ENCODE measurements around the gene HSPB2. TPM values are rescaled to one million over a fixed set of nuclear protein-coding genes. Genes with fewer than 3 reads are reported as not detected.

Gene HSPB2, protein sequence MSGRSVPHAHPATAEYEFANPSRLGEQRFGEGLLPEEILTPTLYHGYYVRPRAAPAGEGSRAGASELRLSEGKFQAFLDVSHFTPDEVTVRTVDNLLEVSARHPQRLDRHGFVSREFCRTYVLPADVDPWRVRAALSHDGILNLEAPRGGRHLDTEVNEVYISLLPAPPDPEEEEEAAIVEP
- total RNA-seq, result 0.34 TPM in 1 of 2 replicates, not detected in the other
- long read RNA-seq, result 0 reads

DNA sequence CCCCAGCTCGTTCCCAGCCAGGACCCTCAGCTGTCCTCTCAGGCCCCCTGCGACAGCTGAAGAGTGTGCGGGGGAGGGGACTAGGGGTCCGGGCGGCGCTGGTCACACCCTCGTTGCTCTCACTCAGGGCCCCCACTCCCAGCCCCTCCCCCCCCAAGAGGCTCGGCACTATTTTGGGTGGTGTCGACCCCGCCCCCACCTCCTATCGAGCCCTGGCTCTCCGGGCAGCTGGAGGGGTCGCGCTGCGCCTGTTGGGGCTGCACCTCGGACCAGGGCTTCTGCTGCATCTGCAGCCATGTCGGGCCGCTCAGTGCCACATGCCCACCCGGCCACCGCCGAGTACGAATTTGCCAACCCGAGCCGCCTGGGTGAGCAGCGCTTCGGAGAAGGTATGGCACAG is at the start of gene HSPB2:
TSS of gene HSPB2 (plus strand) at position 200 of the 400 bp plus-strand sequence. CDS start at position 296, 96 bp downstream.
- Mint-ChIP-seq H3K36me3 (ENCODE audit: unreplicated experiment) (no peaks in the 10 kb centered on the region), H3K27me3 (ENCODE audit: unreplicated experiment) (peaks cover 7% of the 10 kb centered on the region)

DNA sequence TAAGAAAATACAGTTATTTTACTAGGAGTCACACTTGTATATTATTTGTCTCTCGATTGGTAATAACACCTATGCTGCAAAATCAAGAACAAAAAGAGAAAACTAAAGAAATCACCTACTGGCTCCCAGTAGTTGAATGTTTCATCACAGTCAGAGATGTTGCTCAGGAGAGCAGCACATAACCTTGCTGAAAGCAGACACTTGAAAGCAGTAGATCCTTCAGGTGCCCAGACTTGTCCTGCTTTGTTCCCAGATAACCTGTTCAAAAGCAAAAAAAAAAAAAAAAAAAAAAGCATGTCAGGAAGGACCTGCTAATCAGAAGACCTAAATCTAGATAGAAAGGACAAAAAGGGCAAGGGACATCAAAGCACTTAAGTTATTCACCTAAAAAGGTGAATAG is 42.4 kb upstream of the HSPB2 start:
- no peak for DNase-seq (ENCODE audit: extremely low spot score, unreplicated experiment)
- TF ChIP-seq, protein P1, sequence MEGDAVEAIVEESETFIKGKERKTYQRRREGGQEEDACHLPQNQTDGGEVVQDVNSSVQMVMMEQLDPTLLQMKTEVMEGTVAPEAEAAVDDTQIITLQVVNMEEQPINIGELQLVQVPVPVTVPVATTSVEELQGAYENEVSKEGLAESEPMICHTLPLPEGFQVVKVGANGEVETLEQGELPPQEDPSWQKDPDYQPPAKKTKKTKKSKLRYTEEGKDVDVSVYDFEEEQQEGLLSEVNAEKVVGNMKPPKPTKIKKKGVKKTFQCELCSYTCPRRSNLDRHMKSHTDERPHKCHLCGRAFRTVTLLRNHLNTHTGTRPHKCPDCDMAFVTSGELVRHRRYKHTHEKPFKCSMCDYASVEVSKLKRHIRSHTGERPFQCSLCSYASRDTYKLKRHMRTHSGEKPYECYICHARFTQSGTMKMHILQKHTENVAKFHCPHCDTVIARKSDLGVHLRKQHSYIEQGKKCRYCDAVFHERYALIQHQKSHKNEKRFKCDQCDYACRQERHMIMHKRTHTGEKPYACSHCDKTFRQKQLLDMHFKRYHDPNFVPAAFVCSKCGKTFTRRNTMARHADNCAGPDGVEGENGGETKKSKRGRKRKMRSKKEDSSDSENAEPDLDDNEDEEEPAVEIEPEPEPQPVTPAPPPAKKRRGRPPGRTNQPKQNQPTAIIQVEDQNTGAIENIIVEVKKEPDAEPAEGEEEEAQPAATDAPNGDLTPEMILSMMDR (IDR thresholded peaks at IDR 0.05), result no peak
- Mint-ChIP-seq H3K27me3 (ENCODE audit: unreplicated experiment) (no peaks in the 10 kb centered on the region), H3K9me3 (ENCODE audit: unreplicated experiment) (no peaks in the 10 kb centered on the region), H3K4me3 (ENCODE audit: unreplicated experiment) (no peak overlapping the region), H3K4me1 (ENCODE audit: unreplicated experiment) (peaks cover 14% of the 10 kb centered on the region), H3K36me3 (ENCODE audit: unreplicated experiment) (peaks cover 26% of the 10 kb centered on the region), H3K27ac (ENCODE audit: unreplicated experiment) (no peak overlapping the region)

More for the DNA sequence above, at the start of gene HSPB2:
- peak within 1 kb of the TSS; percentile 44 for H3K4me3 Mint-ChIP-seq (ENCODE audit: unreplicated experiment)
- DNase-seq (ENCODE audit: extremely low spot score, unreplicated experiment), result no peak
- TF ChIP-seq, protein P1 (IDR thresholded peaks at IDR 0.05), result no peak
- peaks cover 36% of the 10 kb centered on the region for H3K4me1 Mint-ChIP-seq (ENCODE audit: unreplicated experiment)
- H3K27ac Mint-ChIP-seq (ENCODE audit: unreplicated experiment), result peak within 1 kb of the TSS; percentile 98
- H3K9me3 Mint-ChIP-seq (ENCODE audit: unreplicated experiment), result no peaks in the 10 kb centered on the region

DNA sequence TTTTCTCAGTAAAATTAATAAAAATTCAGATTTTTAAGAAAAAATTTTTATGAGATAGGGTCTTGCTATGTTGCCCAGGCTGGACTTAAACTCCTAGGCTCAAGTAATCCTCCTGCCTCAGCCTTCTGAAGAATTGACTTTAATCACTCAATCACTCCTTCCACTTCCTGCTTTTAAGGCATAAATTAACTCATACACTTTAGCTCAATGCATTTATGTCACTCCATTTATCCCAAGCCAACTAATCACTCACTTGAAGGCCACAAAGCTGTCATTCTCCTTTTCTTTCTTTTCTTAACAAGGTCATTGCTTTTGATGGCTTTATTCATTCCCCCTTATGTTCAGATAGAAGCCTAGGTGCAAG is 42.0 kb upstream of the HSPB2 start:
- H3K4me1 Mint-ChIP-seq (ENCODE audit: unreplicated experiment), result peaks cover 14% of the 10 kb centered on the region
- H3K27me3 Mint-ChIP-seq (ENCODE audit: unreplicated experiment), result no peaks in the 10 kb centered on the region
- H3K9me3 Mint-ChIP-seq (ENCODE audit: unreplicated experiment), result no peaks in the 10 kb centered on the region
- no peak for DNase-seq (ENCODE audit: extremely low spot score, unreplicated experiment)
- peak overlapping the region; percentile 90 for H3K4me3 Mint-ChIP-seq (ENCODE audit: unreplicated experiment)
- TF ChIP-seq, protein P1 (IDR thresholded peaks at IDR 0.05), result no peak
- H3K36me3 Mint-ChIP-seq (ENCODE audit: unreplicated experiment), result peaks cover 24% of the 10 kb centered on the region
- peak overlapping the region; percentile 85 for H3K27ac Mint-ChIP-seq (ENCODE audit: unreplicated experiment)

DNA sequence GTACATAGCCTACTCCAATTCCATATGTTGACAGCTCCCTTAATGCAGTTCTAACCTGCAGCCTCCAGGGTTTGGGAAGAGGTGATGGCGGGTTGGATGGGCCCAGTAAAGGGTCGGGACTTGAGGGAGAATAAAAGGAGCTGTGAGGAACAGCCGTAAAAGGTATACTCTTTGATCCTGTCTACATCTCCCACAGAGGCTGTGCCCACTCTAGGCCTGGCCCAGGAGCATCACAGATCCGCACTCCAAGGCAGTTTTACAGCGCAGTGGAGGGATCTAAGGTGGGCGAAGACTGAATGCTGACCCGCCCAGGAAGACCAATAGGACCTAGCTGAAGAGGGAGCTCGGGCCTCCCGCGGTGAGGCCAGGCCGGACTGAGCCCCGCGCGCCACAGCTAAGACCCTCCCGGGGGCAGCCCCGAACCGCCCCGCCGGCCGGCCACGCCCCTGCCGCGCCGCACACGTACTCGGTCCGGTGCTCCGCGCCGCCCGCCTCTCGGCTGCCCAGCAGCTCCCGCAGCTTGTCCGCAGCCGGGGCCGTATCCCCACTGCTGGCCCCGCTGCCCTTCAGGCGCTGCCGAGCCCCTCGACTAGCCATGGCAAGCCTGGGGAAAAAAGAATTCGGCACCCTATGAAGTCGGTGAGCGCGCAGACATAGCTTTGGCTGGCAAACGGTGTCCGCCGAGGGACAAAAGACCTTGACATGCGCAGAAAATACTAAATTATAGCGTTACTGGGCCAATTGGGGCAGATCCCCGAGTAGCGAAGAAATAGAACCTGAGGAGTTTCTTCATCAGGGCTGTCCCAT is 41.4 kb upstream of the HSPB2 start, which contains the start of gene ALG9:
TSS of gene ALG9 (minus strand) at position 696 of the 807 bp plus-strand sequence. CDS start at position 597, 99 bp downstream.
- Mint-ChIP-seq H3K36me3 (ENCODE audit: unreplicated experiment) (peaks cover 23% of the 10 kb centered on the region), H3K4me3 (ENCODE audit: unreplicated experiment) (peak within 1 kb of the TSS; percentile 90)
- DNase-seq (ENCODE audit: extremely low spot score, unreplicated experiment), result peak; percentile 90

More for the DNA sequence above, 41.4 kb upstream of the HSPB2 start, which contains the start of gene ALG9:
- no peaks in the 10 kb centered on the region for H3K27me3 Mint-ChIP-seq (ENCODE audit: unreplicated experiment)
- TF ChIP-seq, protein P1 (IDR thresholded peaks at IDR 0.05), result peak; percentile 39
- no peaks in the 10 kb centered on the region for H3K9me3 Mint-ChIP-seq (ENCODE audit: unreplicated experiment)
- peak within 1 kb of the TSS; percentile 85 for H3K27ac Mint-ChIP-seq (ENCODE audit: unreplicated experiment)
- peaks cover 14% of the 10 kb centered on the region for H3K4me1 Mint-ChIP-seq (ENCODE audit: unreplicated experiment)

Data from osteocyte (in vitro differentiated cells).